ENCODE measurements around the gene EEF1G. TPM values are rescaled to one million over a fixed set of nuclear protein-coding genes. Genes with fewer than 3 reads are reported as not detected.

The EEF1G gene
- total RNA-seq, 1 experiment from 2014 or later: 1,705 TPM

DNA sequence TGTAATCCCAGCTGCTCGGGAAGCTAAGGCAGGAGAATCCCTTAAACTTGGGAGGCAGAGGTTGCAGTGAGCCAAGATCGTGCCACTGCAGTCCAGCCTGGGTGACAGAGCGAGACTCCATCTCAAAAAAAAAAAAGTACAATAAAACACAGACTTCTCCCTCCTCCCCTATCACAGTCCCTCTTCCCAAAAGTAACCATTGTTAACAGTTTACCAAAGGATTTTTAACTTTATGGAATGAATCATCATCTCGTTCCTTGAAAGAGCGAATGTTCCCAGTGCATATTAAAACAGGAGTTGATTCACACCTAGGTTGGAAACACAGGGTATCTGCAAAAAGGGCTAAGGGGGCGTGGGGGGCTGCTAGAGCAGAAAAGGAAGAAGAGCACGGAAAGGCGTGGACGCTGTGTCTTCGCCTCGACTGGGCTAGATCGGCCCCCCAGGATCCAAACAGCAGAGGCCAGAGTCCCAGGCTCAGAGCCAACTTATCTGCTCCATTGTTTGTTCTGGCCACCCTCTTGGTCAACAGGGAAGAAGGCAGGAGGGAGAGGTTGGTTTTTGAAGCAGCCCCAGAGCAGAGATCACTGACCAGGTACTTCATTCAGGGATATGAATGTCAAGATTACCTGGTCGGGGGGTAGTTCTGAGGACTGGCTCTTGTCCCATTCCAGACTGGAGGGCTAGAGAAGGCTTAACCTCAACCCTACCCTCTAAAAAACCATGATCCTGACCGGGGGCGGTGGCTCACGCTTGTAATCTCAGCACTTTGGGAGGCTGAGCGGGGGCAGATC is 25.0 kb downstream of the EEF1G start:
- Histone ChIP-seq H3K27me3 (replicated peaks) (no peaks in the 10 kb centered on the region), H3K9me3 (replicated peaks) (no peaks in the 10 kb centered on the region), H3K36me3 (peaks cover 23% of the 10 kb centered on the region), H3K4me3 (peak overlapping the region; percentile 6; the same call in 1 of the 2 replicates), H3K4me1 (replicated peaks) (peaks cover 70% of the 10 kb centered on the region), H3K27ac (peak overlapping the region; percentile 27)
- peak; percentile 72 to 85 for DNase-seq (ENCODE audit: low read depth in 1 of 2, low spot score in 2 of 2)

DNA sequence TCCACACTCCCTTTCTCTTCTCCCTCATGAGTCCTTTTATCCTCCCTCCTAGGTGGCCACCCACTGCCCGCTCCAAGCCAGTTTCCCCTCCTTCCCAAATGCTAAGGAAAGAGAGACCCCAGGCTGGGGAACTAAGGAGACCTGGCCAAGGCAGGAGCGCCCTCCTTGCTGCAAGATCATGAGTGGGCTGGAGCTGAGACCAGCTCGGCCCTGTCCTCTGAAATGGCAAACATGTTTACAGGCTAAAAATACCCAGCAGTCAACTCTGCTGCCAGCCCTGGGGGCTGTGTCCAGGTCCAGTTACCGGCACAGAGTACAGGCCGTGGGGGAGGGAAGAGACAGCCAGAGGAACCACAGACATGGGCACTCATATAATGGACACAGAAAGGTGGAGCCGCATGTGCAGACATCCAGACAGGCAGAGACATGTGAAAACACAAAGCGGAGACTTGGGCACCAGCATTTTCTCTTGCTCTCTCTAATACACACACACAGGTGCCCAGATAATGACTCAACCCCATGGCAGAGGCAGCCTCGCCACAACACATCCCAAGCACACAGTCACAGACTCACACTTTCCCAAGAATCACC is 25.9 kb downstream of the EEF1G start:
- Histone ChIP-seq H3K4me3 (no peak overlapping the region; the same call in 1 of the 2 replicates), H3K27ac (no peak overlapping the region), H3K27me3 (replicated peaks) (no peaks in the 10 kb centered on the region), H3K4me1 (replicated peaks) (peaks cover 70% of the 10 kb centered on the region), H3K9me3 (replicated peaks) (no peaks in the 10 kb centered on the region), H3K36me3 (peaks cover 32% of the 10 kb centered on the region)
- peak in 1 of 2 experiments; percentile 29 for DNase-seq (ENCODE audit: low read depth in 1 of 2, low spot score in 2 of 2)

DNA sequence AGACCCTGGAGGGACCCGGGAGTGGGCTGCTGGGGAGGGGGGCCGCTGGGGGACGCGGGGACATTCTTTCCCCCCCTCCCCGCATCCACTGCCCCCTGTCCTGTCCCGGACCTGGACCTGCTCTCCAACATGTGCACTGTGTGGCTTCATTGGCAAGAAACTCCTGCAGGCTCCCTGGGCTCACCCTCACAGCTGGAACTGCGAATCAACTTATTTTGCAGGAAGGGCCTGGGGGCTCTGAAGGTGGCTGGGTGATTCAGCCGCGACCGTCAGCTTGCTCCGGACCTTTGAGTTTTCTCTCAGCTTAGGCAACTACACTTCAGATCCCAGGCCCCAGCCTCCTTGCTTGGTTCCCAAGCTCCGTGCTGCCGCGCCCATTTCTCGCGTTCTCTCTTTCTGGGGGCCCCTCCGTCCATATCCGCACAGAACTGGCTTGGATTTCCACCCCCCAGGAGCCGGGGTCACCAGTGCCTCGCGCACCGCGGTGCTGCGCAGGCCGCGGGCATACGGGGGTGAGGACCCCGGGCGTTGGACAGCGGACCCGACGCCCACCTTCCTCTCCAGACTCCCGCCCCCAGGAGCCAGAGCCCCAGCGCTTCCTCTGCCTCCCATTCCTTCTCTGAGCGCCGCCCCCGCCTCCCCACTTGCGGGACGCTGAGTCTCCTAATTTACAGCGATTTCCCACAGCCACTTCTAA is 26.6 kb downstream of the EEF1G start:
- H3K27me3 ChIP-seq (replicated peaks): no peaks in the 10 kb centered on the region
- H3K9me3 ChIP-seq (replicated peaks): no peaks in the 10 kb centered on the region
- peak overlapping the region; percentile 92 for H3K4me3 ChIP-seq
- DNase-seq (ENCODE audit: low read depth in 1 of 2, low spot score in 2 of 2): peak; percentile 33 to 59
- H3K36me3 ChIP-seq: peaks cover 38% of the 10 kb centered on the region
- H3K4me1 ChIP-seq (replicated peaks): peaks cover 70% of the 10 kb centered on the region
- H3K27ac ChIP-seq: peak overlapping the region; percentile 67; the same call in 1 of the 2 replicates

DNA sequence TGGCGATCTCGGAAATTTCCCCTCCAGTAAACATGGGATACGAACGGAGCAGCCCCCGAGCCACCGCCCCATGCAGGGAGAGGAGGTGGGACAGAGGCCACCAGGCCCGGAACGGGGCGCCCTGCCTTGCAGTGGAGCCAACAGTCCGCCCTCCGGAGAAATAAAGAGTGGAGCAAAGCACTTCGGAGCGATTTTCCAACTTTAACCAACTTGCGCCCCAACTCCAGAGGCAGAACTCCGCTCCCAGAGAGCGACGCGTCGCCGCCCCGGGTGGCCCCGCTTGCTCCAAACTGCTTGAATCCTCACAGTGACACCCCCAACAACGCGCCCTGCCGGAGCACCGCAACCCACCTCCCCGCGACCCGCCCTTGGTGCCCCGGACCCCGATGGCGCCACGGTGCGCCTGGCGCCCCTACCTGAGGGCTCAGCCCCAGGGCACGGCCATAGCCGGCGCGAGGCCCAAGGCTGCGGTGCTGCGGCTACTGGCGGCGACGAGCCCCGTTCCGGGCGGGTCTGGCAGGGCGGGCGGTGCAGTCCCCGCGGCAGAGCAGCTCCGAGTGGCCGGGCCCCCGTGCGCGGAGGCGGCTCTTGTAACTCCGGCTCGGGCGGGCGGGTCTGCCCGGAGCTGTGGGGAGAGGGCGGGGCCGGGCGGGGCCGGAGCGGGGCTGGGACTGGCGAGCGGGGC is 27.3 kb downstream of the EEF1G start, which contains the start of gene AHNAK:
Gene AHNAK, minus strand, starts transcription at position 563 of the 685 bp plus-strand sequence. CDS start 10,708 bp downstream, outside the sequence.
- Histone ChIP-seq H3K9me3 (replicated peaks) (no peaks in the 10 kb centered on the region), H3K36me3 (peaks cover 45% of the 10 kb centered on the region), H3K4me3 (peak within 1 kb of the TSS; percentile 92), H3K27me3 (replicated peaks) (no peaks in the 10 kb centered on the region), H3K27ac (peak within 1 kb of the TSS; percentile 67), H3K4me1 (replicated peaks) (peaks cover 70% of the 10 kb centered on the region)
- peak in 1 of 2 experiments; percentile 84 for DNase-seq (ENCODE audit: low read depth in 1 of 2, low spot score in 2 of 2)

DNA sequence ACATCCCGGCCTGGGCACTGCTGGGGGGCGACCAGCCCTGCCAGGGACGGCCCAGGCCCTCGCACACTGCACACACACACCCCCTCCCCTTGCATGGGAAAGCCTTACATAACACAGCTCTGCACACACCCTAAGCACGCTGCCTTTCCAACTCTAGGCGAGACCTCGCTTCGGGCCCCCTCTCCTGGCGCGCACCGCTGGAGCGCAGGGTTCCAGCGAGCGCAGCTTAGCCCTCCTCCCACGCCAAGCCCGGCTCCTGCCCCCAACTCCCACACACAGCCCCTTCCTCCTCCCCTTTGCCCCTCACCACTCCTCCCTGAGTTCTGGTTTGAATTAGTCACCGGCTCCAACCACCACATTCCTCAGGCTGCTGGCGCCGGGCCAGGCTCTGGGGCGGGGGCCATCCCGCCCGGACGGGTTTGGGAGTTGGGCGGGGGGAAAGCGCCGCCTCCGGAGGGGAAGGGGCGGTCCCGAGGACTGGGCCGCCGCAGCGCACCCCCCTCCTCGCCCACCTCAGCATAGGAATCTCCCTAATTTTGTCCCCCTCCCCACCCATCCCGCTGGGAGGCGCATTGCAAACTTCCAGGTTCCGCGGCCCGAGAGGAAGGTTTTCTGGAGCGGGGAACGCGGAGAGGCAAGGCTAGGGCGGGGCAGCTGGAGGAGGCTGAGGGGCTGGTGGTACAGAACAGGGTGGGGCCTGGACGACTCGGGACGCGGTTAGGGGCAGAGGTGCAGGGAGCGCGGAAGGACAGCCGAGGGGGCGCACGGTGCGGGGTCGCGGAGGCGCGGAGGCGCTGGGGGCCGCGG is 28.1 kb downstream of the EEF1G start:
- peak; percentile 98 to 100 for DNase-seq (ENCODE audit: low read depth in 1 of 2, low spot score in 2 of 2)
- Histone ChIP-seq H3K4me1 (replicated peaks) (peaks cover 74% of the 10 kb centered on the region), H3K36me3 (peaks cover 52% of the 10 kb centered on the region), H3K27ac (peak overlapping the region; percentile 67), H3K9me3 (replicated peaks) (no peaks in the 10 kb centered on the region), H3K27me3 (replicated peaks) (no peaks in the 10 kb centered on the region), H3K4me3 (peak overlapping the region; percentile 92)

DNA sequence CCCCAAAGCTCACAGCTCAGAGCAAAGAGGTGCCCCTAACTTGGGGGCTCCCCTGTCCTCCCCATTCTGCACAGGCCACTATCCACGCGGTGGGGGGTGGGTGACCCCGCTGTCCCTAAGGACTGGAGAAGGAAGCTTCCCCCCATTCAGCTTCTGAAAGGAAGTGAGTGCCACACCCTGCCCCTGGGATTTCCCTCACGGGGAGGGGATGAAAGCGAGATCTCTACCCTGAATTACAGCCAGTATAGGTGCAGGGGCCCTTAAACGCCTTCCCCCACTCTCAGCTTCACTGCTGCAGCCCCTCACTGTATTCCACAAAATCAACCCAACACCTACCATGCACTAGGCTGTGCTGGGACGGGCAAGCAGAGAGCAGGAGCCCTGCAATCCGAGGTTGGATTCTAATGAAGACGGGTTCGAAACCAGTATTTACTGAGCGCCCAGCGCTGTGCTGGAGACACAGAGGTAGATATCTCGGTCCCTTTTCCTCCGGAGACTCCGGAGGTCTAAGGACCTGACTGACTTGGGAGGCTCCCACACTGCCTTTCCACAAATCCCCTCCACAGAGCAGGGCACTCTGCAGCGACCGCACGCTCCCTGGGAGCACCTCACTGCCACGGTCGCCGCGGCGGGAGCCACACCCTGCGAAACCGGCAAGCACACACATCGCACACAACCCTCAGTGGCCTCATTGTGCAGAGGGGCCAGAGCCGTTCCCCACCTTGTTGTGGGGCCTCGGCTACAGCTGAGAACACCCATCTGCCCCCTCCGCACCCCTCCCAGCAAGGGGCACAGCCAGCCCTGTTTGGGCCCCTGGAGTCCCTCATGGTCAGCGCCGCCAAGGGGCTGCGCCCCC is 28.9 kb downstream of the EEF1G start:
- peaks cover 56% of the 10 kb centered on the region for H3K36me3 ChIP-seq
- H3K27me3 ChIP-seq (replicated peaks): no peaks in the 10 kb centered on the region
- H3K4me1 ChIP-seq (replicated peaks): peaks cover 81% of the 10 kb centered on the region
- H3K27ac ChIP-seq: peak overlapping the region; percentile 67
- no peaks in the 10 kb centered on the region for H3K9me3 ChIP-seq (replicated peaks)
- peak; percentile 60 to 64 for DNase-seq (ENCODE audit: low read depth in 1 of 2, low spot score in 2 of 2)
- H3K4me3 ChIP-seq: peak overlapping the region; percentile 92

DNA sequence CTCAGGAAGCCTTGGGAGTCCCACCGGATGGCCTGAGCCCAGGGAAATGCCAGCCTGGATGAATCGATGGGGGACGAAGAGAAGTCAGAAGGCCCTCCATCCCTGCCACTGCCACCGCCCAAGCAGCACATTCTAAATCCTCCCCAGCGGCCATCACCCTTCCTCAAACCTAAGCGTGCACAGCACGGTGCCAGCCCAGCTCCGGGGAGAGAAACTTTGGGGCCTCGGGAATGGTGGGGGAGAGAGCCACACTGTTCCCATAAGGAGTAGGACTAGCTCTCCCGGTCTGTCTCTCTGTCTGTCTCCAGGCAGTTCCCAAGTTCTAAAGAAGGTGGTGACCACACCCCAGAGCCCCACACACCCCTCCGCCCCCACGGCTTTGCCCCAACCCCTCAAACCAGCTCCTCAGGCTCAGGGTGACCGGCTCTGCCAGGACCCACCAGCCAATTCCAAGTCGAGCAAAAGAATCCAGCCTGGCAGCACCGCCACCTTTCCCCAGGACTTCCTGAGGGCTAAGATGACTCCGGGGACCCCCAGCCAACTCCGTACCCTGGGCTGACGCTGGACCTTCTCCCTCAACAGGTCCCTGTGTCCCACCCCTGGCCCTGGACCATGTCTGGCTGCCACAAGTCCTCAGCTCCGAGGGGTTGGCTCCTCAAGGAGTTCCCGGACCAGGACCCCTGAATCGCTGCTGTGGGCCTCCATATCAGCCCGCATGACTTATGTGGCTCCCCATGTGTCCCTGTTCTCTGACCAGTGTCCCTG is 29.8 kb downstream of the EEF1G start:
- peak overlapping the region; percentile 67 for H3K27ac ChIP-seq
- H3K9me3 ChIP-seq (replicated peaks): no peaks in the 10 kb centered on the region; the same call in 1 of the 2 replicates
- H3K4me1 ChIP-seq (replicated peaks): peaks cover 84% of the 10 kb centered on the region
- H3K27me3 ChIP-seq (replicated peaks): no peaks in the 10 kb centered on the region
- DNase-seq (ENCODE audit: low read depth in 1 of 2, low spot score in 2 of 2): no peak
- H3K36me3 ChIP-seq: peaks cover 63% of the 10 kb centered on the region
- H3K4me3 ChIP-seq: peak overlapping the region; percentile 92

DNA sequence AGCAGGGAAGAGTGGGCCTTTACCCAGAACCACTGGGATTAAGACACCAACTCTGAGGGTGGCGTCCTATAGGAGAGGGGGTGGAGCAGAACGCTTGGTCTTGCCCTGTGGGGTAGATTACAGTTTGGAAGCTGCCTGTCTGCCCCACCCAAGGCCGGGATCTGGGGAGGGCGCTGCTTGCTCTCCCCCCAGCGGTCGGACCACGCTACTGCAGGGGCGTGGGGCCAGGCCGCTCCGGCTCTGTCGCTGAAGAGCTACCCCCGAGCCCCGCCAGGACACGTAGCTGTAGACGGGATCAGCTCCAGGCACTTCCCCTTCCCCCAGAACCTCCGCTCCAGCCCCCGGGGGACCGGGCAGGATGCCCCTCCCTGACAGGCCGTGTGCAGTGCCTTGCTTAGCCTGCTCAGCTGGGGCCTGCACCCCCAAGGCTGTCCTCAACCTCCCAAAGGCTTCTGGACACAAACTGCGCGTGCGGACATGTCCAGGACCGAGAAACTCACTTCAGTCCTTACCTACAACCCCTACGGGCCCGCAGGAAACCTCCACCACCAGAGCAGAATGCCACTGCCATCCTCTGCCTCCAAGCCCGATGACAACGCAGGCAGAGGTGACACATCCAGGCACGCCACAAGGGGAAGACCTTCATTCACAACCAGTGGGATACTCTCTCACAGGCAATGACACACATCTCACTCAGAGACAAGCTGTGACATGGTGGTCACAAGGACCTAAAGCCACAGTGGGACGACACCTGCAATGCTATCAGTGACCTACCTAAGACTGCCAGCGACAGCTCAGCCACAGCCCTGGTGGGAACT is 30.7 kb downstream of the EEF1G start:
- Histone ChIP-seq H3K4me3 (peak overlapping the region; percentile 92), H3K9me3 (replicated peaks) (no peaks in the 10 kb centered on the region; the same call in 1 of the 2 replicates), H3K27me3 (replicated peaks) (no peaks in the 10 kb centered on the region), H3K27ac (peak overlapping the region; percentile 67), H3K36me3 (peaks cover 72% of the 10 kb centered on the region), H3K4me1 (replicated peaks) (peaks cover 84% of the 10 kb centered on the region)
- peak; percentile 92 to 95 for DNase-seq (ENCODE audit: low read depth in 1 of 2, low spot score in 2 of 2)

DNA sequence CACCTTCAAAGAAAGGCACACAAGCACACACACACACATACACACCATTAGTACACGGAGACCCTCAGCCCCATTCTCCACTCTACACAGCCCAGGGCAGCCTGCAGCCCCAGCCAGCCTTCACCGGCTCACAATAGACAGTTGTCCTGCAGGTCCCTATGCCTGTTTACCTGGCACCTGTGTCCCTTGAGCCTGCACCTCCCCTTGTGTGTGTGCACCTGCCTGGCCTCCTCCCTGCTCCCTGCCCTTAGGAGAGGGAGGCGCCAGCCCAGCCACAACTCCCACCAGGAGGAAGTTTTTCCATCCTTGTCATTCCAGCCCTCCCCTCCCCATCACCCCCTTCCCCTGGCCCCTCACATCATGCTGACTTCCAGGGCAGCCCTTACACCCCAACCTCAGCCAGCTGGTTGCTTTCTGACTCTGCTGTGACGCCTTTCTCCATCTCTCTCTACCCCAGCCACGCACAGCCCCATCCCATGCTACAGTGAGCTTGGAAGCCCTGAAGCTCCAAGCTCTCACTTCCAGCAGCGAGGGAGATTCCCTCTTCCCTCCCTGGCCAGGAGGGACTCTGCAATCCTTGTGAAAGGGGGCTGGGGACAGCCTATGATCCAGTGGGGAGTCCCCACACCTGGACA is 31.5 kb downstream of the EEF1G start:
- H3K27ac ChIP-seq: peak overlapping the region; percentile 67
- peaks cover 79% of the 10 kb centered on the region for H3K36me3 ChIP-seq
- no peaks in the 10 kb centered on the region; the same call in 1 of the 2 replicates for H3K9me3 ChIP-seq (replicated peaks)
- peak overlapping the region; percentile 92 for H3K4me3 ChIP-seq
- H3K27me3 ChIP-seq (replicated peaks): no peaks in the 10 kb centered on the region
- peaks cover 84% of the 10 kb centered on the region for H3K4me1 ChIP-seq (replicated peaks)
- DNase-seq (ENCODE audit: low read depth in 1 of 2, low spot score in 2 of 2): no peak

DNA sequence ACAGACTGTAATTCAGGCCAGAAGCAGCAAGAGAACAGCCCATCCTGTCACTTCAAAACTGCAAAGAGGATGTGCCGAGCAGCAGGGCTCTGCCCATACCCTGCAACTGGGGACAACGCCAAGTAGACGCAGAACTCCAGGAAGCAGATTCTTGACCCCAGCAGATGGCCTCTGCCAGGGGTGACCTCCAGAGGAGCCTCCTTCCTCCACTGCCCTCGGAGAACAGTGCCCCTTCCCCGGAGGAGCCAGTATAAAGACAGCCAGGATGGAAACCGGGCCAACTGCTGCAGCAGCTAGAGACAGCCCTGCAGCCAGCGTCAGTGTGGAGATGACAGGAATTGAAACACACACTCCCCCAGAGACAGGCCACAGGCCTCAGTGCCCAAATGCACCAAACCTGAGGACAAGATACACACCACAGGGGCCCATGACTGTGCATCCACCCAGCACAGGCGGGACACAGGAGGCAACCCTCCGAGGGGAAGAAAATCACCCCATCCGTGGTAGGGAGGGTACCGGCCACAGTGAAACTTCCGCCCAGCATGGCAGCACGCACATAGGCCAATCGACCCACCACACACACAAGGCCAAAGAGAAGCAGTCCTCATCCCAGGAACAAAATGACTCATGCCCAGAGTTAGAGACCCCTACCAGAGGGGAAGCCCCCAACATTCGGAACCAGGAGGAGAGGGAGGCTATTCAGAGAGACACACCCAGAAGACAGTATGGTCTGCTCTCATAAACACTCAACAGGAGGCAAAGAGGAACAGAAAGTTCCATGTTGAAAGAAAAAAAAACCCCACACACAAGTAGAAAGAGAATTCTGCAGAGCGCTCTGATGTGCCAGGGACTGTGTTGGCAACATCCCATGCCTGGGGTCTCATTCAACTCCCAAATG is 32.6 kb downstream of the EEF1G start:
- H3K36me3 ChIP-seq: peaks cover 83% of the 10 kb centered on the region
- no peaks in the 10 kb centered on the region; the same call in 1 of the 2 replicates for H3K9me3 ChIP-seq (replicated peaks)
- no peak overlapping the region for H3K27ac ChIP-seq
- H3K27me3 ChIP-seq (replicated peaks): no peaks in the 10 kb centered on the region
- H3K4me3 ChIP-seq: no peak overlapping the region
- no peak for DNase-seq (ENCODE audit: low read depth in 1 of 2, low spot score in 2 of 2)
- H3K4me1 ChIP-seq (replicated peaks): peaks cover 90% of the 10 kb centered on the region
